ENCODE results near the gene LRRC42.
"Not testable (repeated sequence)": the region's sequence is repeated elsewhere in the genome, so short reads cannot be mapped to it uniquely, and the experiment has no call there.

The LRRC42 gene

GRCh38 chr1:53967409-53968124 is 21.4 kb downstream of the LRRC42 start:
- no peak for DNase-seq (ENCODE audit: low spot score)

- no peak for DNase-seq (ENCODE audit: low spot score)
These were observed 22.0 kb downstream of the LRRC42 start for GRCh38 chr1:53968125-53968513.

GRCh38 chr1:53969323-53969722 is 23.2 kb downstream of the LRRC42 start:
- not testable (repeated sequence) for DNase-seq (ENCODE audit: low spot score)

GRCh38 chr1:53971718-53972117 is 25.6 kb downstream of the LRRC42 start:
- DNase-seq (ENCODE audit: low spot score): no peak

- DNase-seq (ENCODE audit: low spot score): no peak
These were observed 29.7 kb downstream of the LRRC42 start for GRCh38 chr1:53975861-53976260.

- DNase-seq (ENCODE audit: low spot score): no peak
These were observed 33.7 kb downstream of the LRRC42 start for GRCh38 chr1:53979712-53980450.

- no peak for DNase-seq (ENCODE audit: low spot score)
These were observed 35.1 kb downstream of the LRRC42 start for GRCh38 chr1:53981220-53981619.

GRCh38 chr1:53982034-53982762 is 36.0 kb downstream of the LRRC42 start:
- no peak for DNase-seq (ENCODE audit: low spot score)

- no peak for DNase-seq (ENCODE audit: low spot score)
These were observed 36.6 kb downstream of the LRRC42 start for GRCh38 chr1:53982763-53983104.

- DNase-seq (ENCODE audit: low spot score): no peak
These were observed 38.6 kb downstream of the LRRC42 start for GRCh38 chr1:53984726-53985125.

- no peak for DNase-seq (ENCODE audit: low spot score)
These were observed 40.3 kb downstream of the LRRC42 start for GRCh38 chr1:53986458-53986857.

GRCh38 chr1:53987880-53988279 is 41.7 kb downstream of the LRRC42 start:
- DNase-seq (ENCODE audit: low spot score): no peak

GRCh38 chr1:53992085-53992874 is 46.1 kb downstream of the LRRC42 start:
- DNase-seq (ENCODE audit: low spot score): no peak

GRCh38 chr1:53994516-53994915 is 48.4 kb downstream of the LRRC42 start:
- not testable (repeated sequence) for DNase-seq (ENCODE audit: low spot score)

GRCh38 chr1:53995683-53996082 is 49.5 kb downstream of the LRRC42 start:
- DNase-seq (ENCODE audit: low spot score): no peak

- no peak for DNase-seq (ENCODE audit: low spot score)
These were observed 52.1 kb downstream of the LRRC42 start for GRCh38 chr1:53998223-53998622.

GRCh38 chr1:53999920-54000319 is 53.8 kb downstream of the LRRC42 start:
- no peak for DNase-seq (ENCODE audit: low spot score)

- DNase-seq (ENCODE audit: low spot score): no peak
These were observed 55.4 kb downstream of the LRRC42 start for GRCh38 chr1:54001591-54001990.

- no peak for DNase-seq (ENCODE audit: low spot score)
These were observed 56.5 kb downstream of the LRRC42 start for GRCh38 chr1:54002544-54003248.

GRCh38 chr1:54003249-54003646 is 57.1 kb downstream of the LRRC42 start:
- no peak for DNase-seq (ENCODE audit: low spot score)

GRCh38 chr1:54003750-54004480 is 57.8 kb downstream of the LRRC42 start:
- DNase-seq (ENCODE audit: low spot score): not testable (repeated sequence)
